HEK293T (cell line): ENCODE measurements around the gene GOPC.
"Not testable (repeated sequence)": the region's sequence is repeated elsewhere in the genome, so short reads cannot be mapped to it uniquely, and the experiment has no call there.

Experiments
- ARNT ChIP-seq: fragments of 450-650 bp; IDR thresholded peaks from 2 replicates; pipeline ENCODE4 v1.6.1; 2017; ENCODE audit warnings: mild to moderate bottlenecking
- FOXM1 ChIP-seq: fragments of 450-650 bp; IDR thresholded peaks from 2 replicates; pipeline ENCODE4 v1.6.1; 2017; ENCODE audit warnings: mild to moderate bottlenecking, borderline replicate concordance
- HDGF ChIP-seq: fragments of 450-650 bp; IDR thresholded peaks from 2 replicates; pipeline ENCODE4 v1.6.1; 2017; ENCODE audit warnings: antibody characterized with exemption, borderline replicate concordance
- NFRKB ChIP-seq: fragments of 450-650 bp; IDR thresholded peaks from 2 replicates; pipeline ENCODE4 v1.6.1; 2016; ENCODE audit warnings: mild to moderate bottlenecking, moderate library complexity
- SP1 ChIP-seq: fragments of 450-650 bp; IDR thresholded peaks from 2 replicates; pipeline ENCODE4 v1.6.1; 2017
- SUZ12 ChIP-seq: fragments of 450-650 bp; IDR thresholded peaks from 2 replicates; pipeline ENCODE4 v1.6.1; 2016; ENCODE audit warnings: mild to moderate bottlenecking
- TF ChIP-seq, protein P1 (sequence below): fragments of 450-650 bp; IDR thresholded peaks from 2 replicates; pipeline ENCODE4 v1.6.1; 2016

GRCh38 chr6:117651984-117652383 lies 49.7 kb upstream of the GOPC start:
- TF ChIP-seq HDGF, NFRKB, SP1, ARNT, FOXM1, SUZ12: not testable (repeated sequence)
- TF ChIP-seq, protein P1, sequence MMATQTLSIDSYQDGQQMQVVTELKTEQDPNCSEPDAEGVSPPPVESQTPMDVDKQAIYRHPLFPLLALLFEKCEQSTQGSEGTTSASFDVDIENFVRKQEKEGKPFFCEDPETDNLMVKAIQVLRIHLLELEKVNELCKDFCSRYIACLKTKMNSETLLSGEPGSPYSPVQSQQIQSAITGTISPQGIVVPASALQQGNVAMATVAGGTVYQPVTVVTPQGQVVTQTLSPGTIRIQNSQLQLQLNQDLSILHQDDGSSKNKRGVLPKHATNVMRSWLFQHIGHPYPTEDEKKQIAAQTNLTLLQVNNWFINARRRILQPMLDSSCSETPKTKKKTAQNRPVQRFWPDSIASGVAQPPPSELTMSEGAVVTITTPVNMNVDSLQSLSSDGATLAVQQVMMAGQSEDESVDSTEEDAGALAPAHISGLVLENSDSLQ, result not testable (repeated sequence)
